ENCODE results near the gene GPR162. TPM values are rescaled to one million over a fixed set of nuclear protein-coding genes. Genes with fewer than 3 reads are reported as not detected.
A peak's percentile ranks its signal among the peaks of the same experiment; 100 is the strongest.

GPR162 gene
- total and polyA plus RNA-seq, 3 experiments from 2014 or later, result 0.11 TPM; not detected in 2

DNA sequence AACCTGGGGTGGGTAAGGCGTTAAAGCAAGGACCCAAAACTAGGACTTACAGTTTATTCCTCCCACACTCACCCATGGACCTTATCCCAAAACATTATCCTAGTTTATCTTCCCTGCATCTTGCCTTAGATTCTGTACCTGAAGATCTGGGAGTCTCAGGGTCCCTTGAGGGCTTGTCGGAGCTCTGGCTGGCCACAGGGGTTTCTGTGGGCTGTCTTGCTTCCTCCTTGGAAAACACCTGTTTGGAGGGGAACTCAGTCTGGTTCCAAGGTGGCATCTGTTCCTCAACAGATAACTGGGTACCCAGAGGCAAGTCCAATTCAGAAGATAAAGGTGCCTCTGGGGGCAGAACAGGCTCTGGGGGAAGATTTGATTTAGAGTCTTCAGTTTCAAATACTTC is 27.8 kb downstream of the GPR162 start:
- no peaks in the 10 kb centered on the region for H3K36me3 ChIP-seq (ENCODE audit: insufficient read depth, low read length)
- no peak overlapping the region for H3K4me3 ChIP-seq (ENCODE audit: low read length)
- no peaks in the 10 kb centered on the region for H3K9me3 Mint-ChIP-seq
- no peaks in the 10 kb centered on the region for H3K27me3 ChIP-seq (ENCODE audit: insufficient read depth, low read length, poor library complexity, severe bottlenecking)
- ChIA-PET CTCF (interaction anchor here (1.0 to 12.8 kb wide), 3 partner anchors 16 to 23 kb away, joined by 3 to 91 read pairs (median 6); partner anchors contain the start of gene SPSB2), POLR2A (no interaction called here)
- peaks cover 0 to 26% (median 1%) of the 10 kb centered on the region in 3 donors for H3K36me3 Mint-ChIP-seq
- no peaks in the 10 kb centered on the region for H3K27me3 Mint-ChIP-seq
- DNase-seq, result no peak
- H3K9me3 ChIP-seq (ENCODE audit: low read length), result no peaks in the 10 kb centered on the region
- H3K4me3 Mint-ChIP-seq, result peak overlapping the region in 1 of 7 donors; percentile 82
- H3K4me1 Mint-ChIP-seq, result peaks cover 20 to 31% (median 20%) of the 10 kb centered on the region in 3 donors
- peaks cover 15% of the 10 kb centered on the region for H3K4me1 ChIP-seq (ENCODE audit: insufficient read depth, low read length)
- no peak overlapping the region for H3K27ac ChIP-seq (ENCODE audit: low read depth, low read length)
- H3K27ac Mint-ChIP-seq, result peak overlapping the region in 2 of 8 donors; percentile 47 to 68

DNA sequence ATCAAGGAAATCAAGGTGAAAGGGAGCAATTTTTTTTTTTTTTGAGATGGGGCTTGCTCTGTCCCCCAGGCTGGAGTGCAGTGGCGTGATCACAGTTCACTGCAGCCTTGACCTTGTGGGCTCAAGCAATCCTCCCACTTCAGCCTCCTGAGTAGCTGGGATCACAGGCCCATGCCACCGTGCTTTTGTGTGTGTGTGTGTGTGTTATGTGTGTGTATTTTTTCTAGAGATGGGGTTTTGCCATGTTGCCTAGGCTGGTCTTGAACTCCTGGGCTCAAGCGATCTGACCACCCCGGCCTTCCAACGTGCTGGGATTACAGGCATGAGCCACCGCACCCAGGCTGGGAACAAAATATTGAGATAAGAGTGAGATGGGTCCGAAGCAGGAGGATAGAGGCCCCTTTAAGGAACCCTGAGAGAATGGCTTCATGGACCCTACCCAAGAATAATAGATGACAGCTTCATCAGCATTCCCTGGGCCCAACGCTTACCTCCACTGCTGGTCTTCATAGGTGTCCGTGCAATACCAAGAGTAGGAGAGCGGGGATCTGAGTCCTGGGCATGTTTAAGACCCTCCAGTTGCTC is 28.4 kb downstream of the GPR162 start:
- Histone ChIP-seq H3K36me3 (ENCODE audit: insufficient read depth, low read length) (no peaks in the 10 kb centered on the region), H3K27me3 (ENCODE audit: insufficient read depth, low read length, poor library complexity, severe bottlenecking) (no peaks in the 10 kb centered on the region), H3K4me1 (ENCODE audit: insufficient read depth, low read length) (peaks cover 18% of the 10 kb centered on the region), H3K27ac (ENCODE audit: low read depth, low read length) (peak overlapping the region; percentile 38), H3K9me3 (ENCODE audit: low read length) (no peaks in the 10 kb centered on the region), H3K4me3 (ENCODE audit: low read length) (no peak overlapping the region)
- Mint-ChIP-seq H3K27me3 (no peaks in the 10 kb centered on the region), H3K27ac (peak overlapping the region in 4 of 8 donors; percentile 14 to 68 (median 48)), H3K4me3 (peak overlapping the region in 2 of 7 donors; percentile 33 to 82), H3K4me1 (peaks cover 20 to 38% (median 20%) of the 10 kb centered on the region in 3 donors), H3K36me3 (peaks cover 0 to 24% (median 0%) of the 10 kb centered on the region in 3 donors), H3K9me3 (no peaks in the 10 kb centered on the region)
- DNase-seq, result no peak
- ChIA-PET POLR2A (interaction anchor here (5.2 kb wide), 1 partner anchor 18 kb away, joined by 36 read pairs; the partner anchor contains the start of gene TPI1), CTCF (interaction anchor here (7.8 to 12.8 kb wide), 2 partner anchors 16 to 20 kb away, joined by 91 to 128 read pairs; partner anchors contain the start of genes SPSB2 and TPI1)

DNA sequence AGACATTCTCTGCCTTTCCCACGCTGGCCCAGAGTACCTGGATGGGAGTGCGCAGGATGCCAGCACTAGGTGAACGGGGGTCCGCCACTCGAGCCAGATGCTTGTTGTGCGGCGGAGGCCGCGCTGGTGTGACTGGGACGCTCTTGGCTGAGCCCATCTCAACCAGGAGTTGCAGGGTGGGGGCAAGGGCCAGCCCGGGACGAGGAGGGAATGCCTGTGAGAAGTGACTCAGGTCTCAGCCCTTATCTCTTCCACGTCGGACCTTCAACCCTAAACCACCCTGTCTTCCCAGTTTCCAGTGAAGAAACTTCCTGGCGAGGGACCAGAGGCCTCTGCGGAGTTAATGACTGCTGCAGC is 29.2 kb downstream of the GPR162 start:
- no peaks in the 10 kb centered on the region for H3K27me3 ChIP-seq (ENCODE audit: insufficient read depth, low read length, poor library complexity, severe bottlenecking)
- Mint-ChIP-seq H3K4me1 (peaks cover 20 to 38% (median 20%) of the 10 kb centered on the region in 3 donors), H3K9me3 (no peaks in the 10 kb centered on the region), H3K36me3 (peaks cover 0 to 27% (median 0%) of the 10 kb centered on the region in 3 donors), H3K27ac (peak overlapping the region in 4 of 8 donors; percentile 99 to 100 (median 100)), H3K27me3 (no peaks in the 10 kb centered on the region), H3K4me3 (peak overlapping the region in 5 of 7 donors; percentile 86 to 98 (median 92))
- ChIA-PET CTCF (interaction anchor here (1.3 to 12.8 kb wide), 7 partner anchors 17 to 237 kb away, joined by 3 to 128 read pairs (median 9); partner anchors contain the start of genes COPS7A, LPCAT3, MLF2 and SPSB2), POLR2A (interaction anchor here (0.8 to 5.2 kb wide), 11 partner anchors 17 to 161 kb away, joined by 4 to 46 read pairs (median 15); partner anchors contain the start of genes C12orf57, MLF2, P3H3 and PTMS)
- no peak overlapping the region for H3K4me3 ChIP-seq (ENCODE audit: low read length)
- peak overlapping the region; percentile 38 for H3K27ac ChIP-seq (ENCODE audit: low read depth, low read length)
- H3K4me1 ChIP-seq (ENCODE audit: insufficient read depth, low read length), result peaks cover 18% of the 10 kb centered on the region
- H3K9me3 ChIP-seq (ENCODE audit: low read length), result no peaks in the 10 kb centered on the region
- DNase-seq, result no peak
- peaks cover 1% of the 10 kb centered on the region for H3K36me3 ChIP-seq (ENCODE audit: insufficient read depth, low read length)

DNA sequence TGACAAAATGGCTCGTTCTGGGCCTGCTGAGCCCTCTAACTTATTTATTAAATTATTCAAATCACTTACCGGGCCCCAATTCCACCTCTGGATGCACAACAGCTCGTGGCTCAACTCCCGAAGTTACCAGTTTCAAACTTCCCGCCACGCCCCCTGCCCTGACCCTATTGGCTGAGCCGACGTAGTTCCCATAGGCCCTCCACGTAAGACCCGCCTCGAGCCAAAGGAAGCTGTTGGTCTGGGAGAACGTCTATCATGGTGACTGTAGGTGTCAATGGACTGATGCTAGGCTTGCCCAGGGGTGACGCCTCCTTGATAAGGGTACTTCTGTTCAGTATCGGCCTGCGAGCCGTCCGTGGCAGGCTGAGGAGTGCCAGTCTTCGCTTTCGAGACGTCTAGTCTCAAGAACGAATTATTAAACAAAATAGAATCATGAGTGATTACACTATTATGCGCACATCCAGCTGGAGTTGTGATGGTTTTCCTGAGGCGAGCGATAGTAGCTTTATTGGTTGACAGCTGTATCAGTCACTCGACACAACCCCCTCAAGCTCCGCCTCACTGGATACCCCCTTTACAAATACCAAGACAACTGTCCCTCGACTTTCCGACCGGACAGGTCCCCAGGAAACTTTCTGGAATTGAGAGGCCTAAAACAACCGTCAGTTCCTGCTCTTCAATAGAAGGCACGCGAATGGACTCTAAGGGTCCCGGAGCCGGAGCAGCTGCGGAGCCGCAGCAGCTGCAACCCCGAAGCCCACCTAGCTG is 29.7 kb downstream of the GPR162 start, which contains the start of gene CDCA3:
Gene CDCA3 (minus strand): TSS at position 134 of the 768 bp plus-strand sequence. CDS start 334 bp downstream, outside the sequence.
- Mint-ChIP-seq H3K27me3 (no peaks in the 10 kb centered on the region), H3K4me1 (peaks cover 20 to 38% (median 20%) of the 10 kb centered on the region in 3 donors), H3K27ac (peak within 1 kb of the TSS; percentile 99 to 100 (median 100)), H3K4me3 (peak within 1 kb of the TSS; percentile 86 to 99 (median 94)), H3K36me3 (peaks cover 0 to 31% (median 0%) of the 10 kb centered on the region in 3 donors), H3K9me3 (no peaks in the 10 kb centered on the region)
- Histone ChIP-seq H3K4me3 (ENCODE audit: low read length) (peak within 1 kb of the TSS; percentile 97), H3K27me3 (ENCODE audit: insufficient read depth, low read length, poor library complexity, severe bottlenecking) (no peaks in the 10 kb centered on the region), H3K36me3 (ENCODE audit: insufficient read depth, low read length) (peaks cover 7% of the 10 kb centered on the region), H3K27ac (ENCODE audit: low read depth, low read length) (peak within 1 kb of the TSS; percentile 77), H3K4me1 (ENCODE audit: insufficient read depth, low read length) (peaks cover 18% of the 10 kb centered on the region), H3K9me3 (ENCODE audit: low read length) (no peaks in the 10 kb centered on the region)
- DNase-seq, result peak; percentile 85 to 96 (median 91)
- ChIA-PET CTCF (interaction anchor here (0.9 to 12.8 kb wide), 16 partner anchors 10 to 262 kb away, joined by 3 to 128 read pairs (median 6); partner anchors contain the start of genes COPS7A, LPCAT3, MLF2 and SPSB2), POLR2A (interaction anchor here (0.6 to 5.2 kb wide), 18 partner anchors 13 to 167 kb away, joined by 3 to 46 read pairs (median 8); partner anchors contain the start of genes C12orf57, COPS7A, ENO2 and LPCAT3)

DNA sequence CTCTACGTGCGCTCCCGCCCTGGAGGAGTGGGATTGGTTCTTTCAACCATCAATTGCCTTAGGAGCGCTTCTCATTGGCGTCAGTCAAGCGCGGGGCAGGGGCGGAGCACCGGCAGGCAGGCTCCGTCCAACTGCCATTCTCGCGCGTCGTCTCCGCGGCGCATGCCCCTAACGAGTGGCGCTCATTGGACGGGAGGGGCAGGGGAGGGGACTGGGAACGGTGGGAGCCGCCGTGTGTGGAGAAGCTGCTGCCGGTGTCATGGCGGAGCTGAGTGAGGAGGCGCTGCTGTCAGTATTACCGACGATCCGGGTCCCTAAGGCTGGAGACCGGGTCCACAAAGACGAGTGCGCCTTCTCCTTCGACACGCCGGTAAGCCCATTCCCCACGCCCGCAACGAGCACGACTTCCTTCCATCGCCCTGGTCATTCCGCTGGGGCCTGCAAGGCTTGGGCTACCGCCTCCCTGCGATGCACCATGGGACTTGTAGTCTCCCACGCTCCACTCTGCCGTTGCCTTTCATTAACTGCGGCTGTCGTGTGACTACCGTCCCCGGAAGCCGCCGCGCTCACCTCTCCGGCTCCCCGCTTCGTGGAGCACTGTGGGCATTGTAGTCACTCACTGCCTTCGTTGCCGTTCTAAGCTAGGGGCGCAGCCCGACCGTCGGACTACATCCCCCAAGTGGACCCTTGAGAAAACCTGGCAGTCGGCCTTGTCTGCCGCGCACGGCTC is 30.5 kb downstream of the GPR162 start, which contains the start of gene USP5:
Gene USP5 (plus strand): TSS at position 230 of the 730 bp plus-strand sequence. CDS start 30 bp downstream, at position 260.
- peaks cover 15% of the 10 kb centered on the region for H3K36me3 ChIP-seq (ENCODE audit: insufficient read depth, low read length)

DNA sequence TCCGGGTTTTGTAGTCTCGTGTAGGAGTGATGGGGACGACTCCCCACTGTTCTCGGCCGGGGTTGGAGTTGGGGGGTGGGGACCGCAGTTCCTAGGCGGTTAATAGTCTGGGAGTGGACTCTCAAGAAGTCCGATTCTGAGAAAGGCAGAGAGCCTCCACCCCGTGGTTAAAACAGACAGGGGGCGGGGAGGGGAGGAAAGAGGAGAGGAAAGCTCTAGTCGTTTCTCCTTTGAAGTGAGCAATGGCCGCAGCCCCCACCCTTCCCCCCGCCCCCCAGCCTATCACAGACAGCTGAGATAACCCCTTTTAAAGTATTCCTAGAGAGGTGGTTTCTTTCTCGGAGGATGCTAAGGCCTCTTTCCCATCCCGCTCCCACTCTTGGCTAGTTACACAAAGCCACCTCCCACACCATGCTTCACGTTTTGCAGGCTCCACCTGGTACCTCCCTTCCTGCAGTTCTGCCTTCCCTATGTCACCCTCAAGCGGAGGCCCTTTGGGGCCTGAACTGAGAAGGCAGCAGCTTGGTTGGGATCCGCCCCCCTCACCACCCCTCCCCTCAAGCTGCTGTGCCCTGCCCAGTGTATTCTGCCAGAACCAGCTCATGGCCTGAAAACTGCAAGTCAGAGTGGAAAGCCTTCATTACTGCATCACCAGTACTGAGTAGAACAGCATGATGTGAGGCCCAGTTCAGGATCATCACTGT is 31.2 kb downstream of the GPR162 start:
- Mint-ChIP-seq H3K36me3 (peaks cover 7 to 42% (median 8%) of the 10 kb centered on the region in 3 donors), H3K4me3 (peak overlapping the region; percentile 86 to 99 (median 94)), H3K9me3 (no peaks in the 10 kb centered on the region), H3K27me3 (no peaks in the 10 kb centered on the region), H3K27ac (peak overlapping the region; percentile 99 to 100 (median 100)), H3K4me1 (peaks cover 20 to 41% (median 23%) of the 10 kb centered on the region in 3 donors)
- no peaks in the 10 kb centered on the region for H3K27me3 ChIP-seq (ENCODE audit: insufficient read depth, low read length, poor library complexity, severe bottlenecking)
- CTCF ChIA-PET, result interaction anchor here (0.7 to 12.8 kb wide), 16 partner anchors 8 to 261 kb away, joined by 3 to 128 read pairs (median 6); partner anchors contain the start of genes C12orf57, COPS7A, RNU7-1 and SPSB2
- H3K4me3 ChIP-seq (ENCODE audit: low read length), result peak overlapping the region; percentile 97
- peaks cover 22% of the 10 kb centered on the region for H3K36me3 ChIP-seq (ENCODE audit: insufficient read depth, low read length)
- H3K4me1 ChIP-seq (ENCODE audit: insufficient read depth, low read length), result peaks cover 18% of the 10 kb centered on the region
- H3K27ac ChIP-seq (ENCODE audit: low read depth, low read length), result peak overlapping the region; percentile 13
- POLR2A ChIA-PET, result interaction anchor here (0.6 to 5.2 kb wide), 18 partner anchors 8 to 163 kb away, joined by 3 to 46 read pairs (median 8); partner anchors contain the start of genes C12orf57, COPS7A, ENO2 and P3H3
- DNase-seq, result peak; percentile 21 to 70 (median 43)
- no peaks in the 10 kb centered on the region for H3K9me3 ChIP-seq (ENCODE audit: low read length)

More for the DNA sequence above, 30.5 kb downstream of the GPR162 start, which contains the start of gene USP5:
- Histone ChIP-seq H3K9me3 (ENCODE audit: low read length) (no peaks in the 10 kb centered on the region), H3K27me3 (ENCODE audit: insufficient read depth, low read length, poor library complexity, severe bottlenecking) (no peaks in the 10 kb centered on the region), H3K27ac (ENCODE audit: low read depth, low read length) (peak within 1 kb of the TSS; percentile 77), H3K4me1 (ENCODE audit: insufficient read depth, low read length) (peaks cover 18% of the 10 kb centered on the region), H3K4me3 (ENCODE audit: low read length) (peak within 1 kb of the TSS; percentile 97)
- no peaks in the 10 kb centered on the region for H3K9me3 Mint-ChIP-seq
- peak within 1 kb of the TSS; percentile 86 to 99 (median 94) for H3K4me3 Mint-ChIP-seq
- peaks cover 20 to 38% (median 20%) of the 10 kb centered on the region in 3 donors for H3K4me1 Mint-ChIP-seq
- H3K36me3 Mint-ChIP-seq, result peaks cover 0 to 35% (median under 1%) of the 10 kb centered on the region in 3 donors
- CTCF ChIA-PET, result interaction anchor here (0.9 to 12.8 kb wide), 19 partner anchors 9 to 261 kb away, joined by 3 to 128 read pairs (median 5); partner anchors contain the start of genes C12orf57, COPS7A, LPCAT3 and MLF2
- no peaks in the 10 kb centered on the region for H3K27me3 Mint-ChIP-seq
- POLR2A ChIA-PET, result interaction anchor here (0.6 to 5.2 kb wide), 20 partner anchors 9 to 166 kb away, joined by 3 to 46 read pairs (median 6); partner anchors contain the start of genes C12orf57, COPS7A, ENO2 and LPCAT3
- H3K27ac Mint-ChIP-seq, result peak within 1 kb of the TSS; percentile 99 to 100 (median 100)
- DNase-seq, result peak; percentile 97 to 99 (median 99)
